ENCODE measurements around the gene APBA3.
A peak's percentile ranks its signal among the peaks of the same experiment; 100 is the strongest.

The APBA3 gene

GRCh38 chr19:3761382-3762129 is at the start of gene APBA3:
APBA3 (minus strand) TSS chr19:3761692; CDS start chr19:3760264, 1,428 bp downstream.
- peak; percentile 26 for DNase-seq

DNA sequence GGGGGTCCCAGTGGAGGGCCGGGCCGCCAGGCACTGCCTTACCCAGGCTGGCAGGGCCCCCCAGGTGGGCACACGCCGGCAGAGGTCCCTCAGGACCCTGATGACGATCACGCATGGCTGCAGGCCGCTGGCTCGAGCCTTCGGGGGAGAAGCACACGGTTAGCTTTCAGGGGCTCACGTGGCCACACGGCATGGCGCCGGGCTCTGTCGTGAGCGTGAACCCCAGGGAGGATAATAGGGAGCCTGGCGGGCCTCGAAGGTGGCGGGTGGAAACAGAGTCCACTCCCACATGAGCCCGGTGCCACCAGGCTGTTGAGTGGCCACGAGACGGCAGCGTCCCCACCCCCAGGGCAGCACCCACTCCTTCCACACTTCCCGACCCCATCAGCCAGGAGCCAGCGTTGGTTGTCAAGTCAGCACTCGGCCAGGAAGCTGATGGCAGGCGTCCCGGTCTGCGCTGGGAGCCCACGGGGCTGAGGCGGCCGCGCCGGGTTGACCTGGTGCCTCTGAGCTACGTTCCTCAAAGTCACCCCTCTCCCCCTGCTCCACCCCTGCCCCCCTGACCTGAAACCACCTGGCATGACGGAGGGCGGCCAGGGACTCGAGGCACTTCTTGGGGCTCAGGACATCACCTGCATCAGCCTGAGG is 49.3 kb upstream of the APBA3 start:
- no peak for DNase-seq

GRCh38 chr19:3809881-3810707 is 48.6 kb upstream of the APBA3 start:
- no peak for DNase-seq

- DNase-seq: no peak
Observed at GRCh38 chr19:3808420-3809143, 47.1 kb upstream of the APBA3 start.

- no peak for DNase-seq
Observed at GRCh38 chr19:3807574-3808354, 46.3 kb upstream of the APBA3 start.

GRCh38 chr19:3807131-3807480 is 45.6 kb upstream of the APBA3 start:
- no peak for DNase-seq

GRCh38 chr19:3805859-3806258 is 44.4 kb upstream of the APBA3 start:
- no peak for DNase-seq

DNA sequence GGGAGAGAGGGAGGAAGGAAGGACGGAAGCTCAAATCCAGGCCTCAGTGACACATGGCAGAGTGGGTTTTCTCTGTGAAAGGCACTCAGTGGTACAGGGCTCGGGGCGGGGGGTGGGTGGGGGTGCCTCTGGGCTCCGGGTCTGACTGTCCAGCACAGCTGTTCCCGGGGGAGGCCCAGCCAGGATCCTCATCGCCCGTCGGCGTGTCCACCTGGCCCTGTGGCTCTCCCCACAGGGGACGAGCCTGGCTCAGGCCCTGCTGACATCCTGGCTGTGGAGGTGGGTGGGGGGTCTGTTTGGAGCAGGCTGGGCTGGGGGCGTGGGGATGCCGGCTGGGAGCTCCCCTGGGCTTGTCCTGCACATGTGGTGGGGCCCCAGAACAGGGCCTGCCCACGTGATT is 42.9 kb upstream of the APBA3 start:
- DNase-seq: no peak

DNA sequence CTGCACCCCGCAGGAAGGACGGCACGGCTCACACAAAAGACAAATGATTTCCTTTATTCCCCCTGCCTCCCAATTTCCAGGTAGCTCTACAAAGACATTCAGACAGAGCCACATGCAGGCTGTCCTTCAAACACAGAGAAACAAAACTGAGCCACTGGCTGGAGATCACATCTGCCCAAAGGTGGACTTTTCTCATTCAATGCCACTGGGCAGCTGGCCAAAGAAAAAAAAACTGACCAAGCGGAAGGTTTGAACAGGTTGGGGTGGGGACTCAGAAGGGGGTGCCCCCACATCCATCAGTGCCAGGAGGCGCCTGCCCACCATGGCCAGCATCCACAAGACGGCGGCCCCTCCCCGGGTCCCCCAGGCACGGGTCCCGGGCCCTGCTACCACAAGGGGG is 42.5 kb upstream of the APBA3 start:
- DNase-seq: no peak

- no peak for DNase-seq
Observed at GRCh38 chr19:3803114-3803888, 41.8 kb upstream of the APBA3 start.

GRCh38 chr19:3801412-3802096 is 40.1 kb upstream of the APBA3 start:
- peak; percentile 39 for DNase-seq

DNA sequence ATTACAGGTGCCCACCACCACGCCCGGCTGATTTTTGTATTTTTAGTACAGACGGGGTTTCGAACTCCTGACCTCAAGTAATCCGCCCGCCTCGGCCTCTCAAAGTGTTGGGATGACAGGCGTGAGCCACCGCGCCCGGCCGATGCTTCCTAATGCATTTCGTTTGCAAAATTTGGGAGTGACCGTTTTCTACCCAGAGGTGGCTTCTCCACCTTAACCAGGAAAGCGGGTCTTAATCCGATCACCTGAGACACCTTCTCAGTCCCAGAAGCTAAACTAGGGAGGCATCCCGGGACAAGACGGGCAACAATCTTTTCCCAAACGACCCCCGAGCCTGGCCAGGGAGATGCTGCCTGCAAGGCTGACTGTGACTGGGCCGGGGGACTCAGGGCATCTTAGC is 39.5 kb upstream of the APBA3 start:
- DNase-seq: no peak

GRCh38 chr19:3798137-3798536 is 36.6 kb upstream of the APBA3 start:
- DNase-seq: no peak

GRCh38 chr19:3796358-3796757 is 34.9 kb upstream of the APBA3 start:
- DNase-seq: no peak

DNA sequence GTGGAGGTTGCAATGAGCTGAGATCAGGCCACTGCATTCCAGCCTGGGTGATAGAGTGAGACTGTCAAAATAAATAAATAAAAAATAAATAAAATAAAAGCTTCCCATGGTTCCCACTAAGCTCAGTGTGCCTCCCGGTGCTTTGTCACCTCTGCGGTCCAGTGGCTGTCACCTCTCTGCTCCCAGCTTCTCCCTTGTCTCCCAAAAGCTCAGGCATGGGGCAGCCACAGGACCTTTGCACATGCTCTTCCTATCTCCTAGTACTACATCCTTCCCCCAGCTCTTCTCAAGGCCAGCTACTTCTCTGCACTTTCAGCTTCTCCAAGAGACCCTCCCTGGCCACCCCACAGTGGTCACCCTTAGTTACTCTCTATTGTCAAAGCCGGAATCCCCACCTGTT is 32.3 kb upstream of the APBA3 start:
- DNase-seq: no peak

GRCh38 chr19:3792114-3792513 is 30.6 kb upstream of the APBA3 start:
- no peak for DNase-seq

- DNase-seq: no peak
Observed at GRCh38 chr19:3790941-3791340, 29.4 kb upstream of the APBA3 start.

DNA sequence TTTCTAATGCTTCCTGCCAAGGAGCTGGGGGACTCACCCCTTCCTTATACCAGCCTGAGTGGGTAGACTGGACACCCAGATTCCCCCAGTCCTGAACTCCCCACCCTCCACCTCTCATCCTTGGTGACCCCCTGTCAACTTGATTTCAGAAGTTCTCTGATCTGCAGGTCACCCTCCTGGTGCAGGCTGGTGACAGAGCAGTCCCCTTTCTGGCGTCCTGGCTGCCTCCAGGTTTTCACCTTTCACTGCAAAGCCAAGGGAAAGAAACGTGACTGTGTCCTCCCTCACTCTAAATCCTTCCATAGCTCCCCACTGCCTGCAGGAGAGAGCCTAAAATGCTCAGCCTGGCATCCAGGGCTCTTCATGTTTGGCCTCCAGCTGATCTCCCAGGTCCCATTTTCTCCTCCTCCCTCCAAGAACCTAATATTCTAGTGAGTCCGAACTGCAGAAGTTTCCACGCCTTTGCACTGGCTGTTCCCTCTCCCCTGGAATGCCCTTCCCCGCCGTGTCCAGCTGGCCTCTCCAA is 28.8 kb upstream of the APBA3 start:
- DNase-seq: no peak

DNA sequence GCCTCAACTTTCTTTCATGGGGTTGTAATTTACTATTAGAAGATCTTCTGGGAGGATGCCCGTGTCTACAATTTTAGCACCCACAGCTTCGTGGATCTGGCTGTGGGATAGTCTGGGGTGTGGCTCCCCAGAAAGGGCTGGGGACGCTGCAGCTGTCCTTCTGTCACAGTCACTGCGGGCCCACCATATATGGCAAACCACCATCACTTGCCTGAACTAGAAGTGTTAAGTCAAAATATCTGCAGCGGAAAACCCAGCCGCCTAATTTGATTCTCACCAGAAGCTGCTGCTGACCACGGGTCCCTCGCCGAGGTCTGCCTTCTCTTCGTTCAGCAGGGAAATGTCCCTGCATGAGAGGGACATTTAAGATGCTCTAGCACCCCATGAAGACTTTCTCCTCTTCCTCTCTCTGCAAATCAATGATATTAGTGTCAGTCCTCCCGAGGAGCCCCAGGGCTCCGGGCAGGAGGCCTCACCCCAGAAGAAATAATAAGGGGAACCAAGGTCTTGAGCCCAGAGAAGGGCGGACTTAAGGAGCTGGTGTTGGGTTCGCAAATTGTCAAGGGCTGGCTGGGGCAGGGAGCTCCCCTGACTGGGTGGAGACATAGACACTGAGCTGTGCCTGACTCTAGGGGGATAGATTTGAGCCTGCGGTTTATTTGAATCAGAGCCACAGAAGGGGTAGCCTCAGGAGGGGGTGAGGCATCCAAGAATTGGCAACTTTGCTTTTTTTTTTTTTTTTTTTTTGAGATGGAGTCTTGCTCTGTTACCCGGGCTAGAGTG is 27.7 kb upstream of the APBA3 start:
- DNase-seq: no peak

Data from NCI-H748 treated with DMSO at 0.1 percent for 48 hours (cell line).